Kidney (tissue), 14 donors: ENCODE results near the gene HOXC4. TPM values are rescaled to one million over a fixed set of nuclear protein-coding genes. Genes with fewer than 3 reads are reported as not detected.

ENCODE experiments used
- DNase-seq, 5 donors: peaks; one replicate each; pipeline ENCODE4 v3.0.0-alpha.2; 2013 to 2020
- FAIRE-seq: peaks from 2 replicates; lab custom pipeline; 2012; peaks lifted over from hg19 to GRCh38; lab: Jason Lieb, UNC
- H3K27ac ChIP-seq, 2 donors: one replicate each; pipeline ENCODE4 v1.7.0; 2013; ENCODE audit warnings: low read depth in 2 of 2, low read length in 2 of 2, inconsistent platforms in 1 of 2
- H3K27me3 ChIP-seq: one replicate; pipeline ENCODE4 v1.7.1; 2013; ENCODE audit warnings: low read length, inconsistent platforms; ENCODE audit not compliant: control insufficient read depth, insufficient read depth
- H3K36me3 ChIP-seq, 3 donors: one replicate each; pipeline versions ENCODE4 v1.7.0 to v1.7.1; 2013; ENCODE audit warnings: low read length in 3 of 3, control low read depth in 1 of 3, inconsistent platforms in 1 of 3; ENCODE audit not compliant: insufficient read depth in 3 of 3, control insufficient read depth in 2 of 3
- H3K4me1 ChIP-seq, 3 donors: one replicate each; pipeline versions ENCODE4 v1.7.0 to v1.7.1; 2013; ENCODE audit warnings: low read length in 3 of 3, inconsistent platforms in 1 of 3, low read depth in 1 of 3; ENCODE audit not compliant: control insufficient read depth in 2 of 3, insufficient read depth in 2 of 3
- H3K4me3 ChIP-seq, 3 donors: one replicate each; pipeline versions ENCODE4 v1.7.0 to v1.8.1; 2013; ENCODE audit warnings: low read length in 3 of 3, control low read depth in 1 of 3, inconsistent platforms in 1 of 3
- H3K9ac ChIP-seq, 3 donors: one replicate each; pipeline versions ENCODE4 v1.7.0 to v1.7.1; 2013; ENCODE audit warnings: low read length in 3 of 3, control low read depth in 1 of 3, inconsistent platforms in 1 of 3
- H3K9me3 ChIP-seq, 3 donors: one replicate each; pipeline versions ENCODE4 v1.7.0 to v1.7.1; 2013; ENCODE audit warnings: low read length in 3 of 3, control low read depth in 1 of 3, inconsistent platforms in 1 of 3; ENCODE audit not compliant: control insufficient read depth in 2 of 3, insufficient read depth in 1 of 3
- CTCF ChIP-seq: IDR thresholded peaks from 3 replicates; pipeline ENCODE4 v1.5.1; 2012; ENCODE audit warnings: mild to moderate bottlenecking, moderate library complexity, borderline replicate concordance; ENCODE audit not compliant: insufficient read depth; ENCODE audit errors: extremely low read depth
- intact Hi-C: fragments of 100-400 bp; cut with DNase I; formaldehyde crosslinking; loops from one replicate; pipeline ENCODE4 v1.11.1; 2022
- polyA plus RNA-seq: library from polyadenylated mRNA; stranded (reverse); fragments of 350-450 nt; fragmentation: Illumina TruSeq; extraction: RNeasy Lipid Tissue Mini Kit (QIAGEN cat#74804); gene quantifications from one replicate; pipeline ENCODE4 v1.2.3, GENCODE V29; 2014; ENCODE audit warnings: low read depth, low replicate concordance; ENCODE audit not compliant: insufficient read depth
- total RNA-seq: library from RNA; stranded (reverse); fragmentation: NEBNext Ultra II Directional; extraction: Animal tissue kit (Norgen Biotek cat#: 25700); gene quantifications from one replicate; pipeline ENCODE4 v1.2.1, GENCODE V29; 2021
- donor health status: control.
- donor health status: control.
- donor health status: control.
- donor health status: control.
- donor health status: control.
- donor health status: DM: yes; HTN: yes; CAD: no.
- donor health status: Normal renal cell carcinoma (clear cell type).

Gene HOXC4
- total and polyA plus RNA-seq, 2 donors from 2014 or later, result 13.9 to 24.5 TPM

GRCh38 chr12:54009171-54010052 is 44.2 kb upstream of the HOXC4 start:
- TF ChIP-seq CTCF, result no peak
- no peaks in the 10 kb centered on the region for H3K9me3 ChIP-seq
- peak overlapping the region; percentile 33 to 67 for H3K27ac ChIP-seq
- H3K27me3 ChIP-seq, result peaks cover 4% of the 10 kb centered on the region
- DNase-seq, result peak in 1 of 5 donors; percentile 67
- H3K4me1 ChIP-seq, result peaks cover 4 to 29% (median 19%) of the 10 kb centered on the region in 3 donors
- H3K36me3 ChIP-seq, result no peaks in the 10 kb centered on the region
- H3K4me3 ChIP-seq, result peak overlapping the region; percentile 49 to 59 (median 51)
- no peak for FAIRE-seq
- H3K9ac ChIP-seq, result peak overlapping the region in 2 of 3 donors; percentile 48 to 65
- intact Hi-C loops, result loop anchor here (5.0 kb wide), 1 partner anchor 188 kb away; no protein-coding TSS in a partner anchor

DNA sequence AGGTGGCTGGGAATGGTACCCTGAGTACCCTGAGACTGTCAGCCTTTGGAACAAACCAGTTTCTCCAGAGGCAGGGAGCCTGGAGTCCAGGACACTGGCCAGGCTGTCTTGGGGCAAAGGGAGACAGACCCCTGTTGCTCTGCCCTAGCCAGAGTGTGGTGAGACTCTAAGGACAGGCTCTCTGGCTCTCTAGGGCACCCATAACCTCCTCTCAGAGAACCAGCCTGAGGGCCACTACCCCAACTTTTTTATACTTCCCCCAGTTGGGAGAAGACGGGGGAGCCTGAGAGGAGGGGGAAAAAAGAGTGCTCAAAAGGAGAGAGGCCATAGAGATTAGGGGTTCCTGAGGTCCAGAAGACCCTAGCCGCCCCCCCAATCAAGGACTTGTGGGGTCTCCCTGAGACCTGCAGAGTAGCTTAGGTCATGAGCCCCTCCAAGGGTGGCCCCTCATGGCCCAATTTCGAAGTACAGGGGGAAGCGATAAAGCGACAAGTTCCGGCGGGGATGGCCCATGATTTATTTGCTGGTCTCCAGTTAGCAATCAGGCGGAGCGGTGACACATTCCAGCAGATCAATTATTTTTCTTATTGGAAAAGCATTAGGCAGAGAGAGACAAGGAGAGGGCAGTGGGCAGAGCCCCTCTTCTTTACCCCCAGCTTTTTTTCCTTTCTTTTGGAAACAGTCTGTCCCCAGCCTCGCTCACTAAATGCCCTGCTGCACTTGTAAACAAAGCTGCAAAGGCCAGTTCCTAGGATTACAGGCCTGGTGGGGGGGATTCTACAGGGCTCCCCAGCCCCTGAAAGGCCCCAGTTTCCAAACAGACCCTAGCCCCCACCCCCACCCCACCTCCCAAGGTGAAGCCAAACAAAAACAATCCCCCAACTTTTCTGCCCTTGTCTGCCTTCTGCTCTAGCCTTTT is 43.3 kb upstream of the HOXC4 start:
- DNase-seq, result peak in 2 of 5 donors; percentile 59 to 76
- intact Hi-C loops, result loop anchor here (5.0 kb wide), 1 partner anchor 187 kb away; no protein-coding TSS in a partner anchor
- peak overlapping the region in 1 of 3 donors; percentile 43 for H3K9ac ChIP-seq
- H3K27me3 ChIP-seq, result peaks cover 4% of the 10 kb centered on the region
- H3K9me3 ChIP-seq, result no peaks in the 10 kb centered on the region
- peak overlapping the region; percentile 14 to 59 (median 31) for H3K4me3 ChIP-seq
- no peak for TF ChIP-seq CTCF
- H3K27ac ChIP-seq, result peak overlapping the region; percentile 26 to 61
- no peaks in the 10 kb centered on the region for H3K36me3 ChIP-seq
- peaks cover 4 to 35% (median 19%) of the 10 kb centered on the region in 3 donors for H3K4me1 ChIP-seq
- FAIRE-seq, result no peak

GRCh38 chr12:54010972-54011664 is 42.5 kb upstream of the HOXC4 start:
- intact Hi-C loops, result loop anchor here (5.0 kb wide), 1 partner anchor 186 kb away; no protein-coding TSS in a partner anchor
- H3K9ac ChIP-seq, result peak overlapping the region in 1 of 3 donors; percentile 37
- peak overlapping the region; percentile 11 to 31 (median 14) for H3K4me3 ChIP-seq
- peaks cover 4 to 29% (median 15%) of the 10 kb centered on the region in 3 donors for H3K4me1 ChIP-seq
- H3K9me3 ChIP-seq, result no peaks in the 10 kb centered on the region
- DNase-seq (peak; percentile 30 to 91 (median 85)), FAIRE-seq (no peak)
- no peaks in the 10 kb centered on the region for H3K36me3 ChIP-seq
- peak overlapping the region; percentile 26 to 61 for H3K27ac ChIP-seq
- peaks cover 4% of the 10 kb centered on the region for H3K27me3 ChIP-seq
- TF ChIP-seq CTCF, result no peak
